Skeletal muscle tissue (tissue), 4 donors: Measurements from ENCODE around the gene RALGPS2. TPM values are rescaled to one million over a fixed set of nuclear protein-coding genes. Genes with fewer than 3 reads are reported as not detected.

Experiments used
- H3K27ac ChIP-seq: one replicate; pipeline ENCODE4 v1.7.0; 2013; ENCODE audit warnings: mild to moderate bottlenecking, low read depth, low read length, inconsistent platforms
- H3K27me3 ChIP-seq, 3 donors: one replicate each; pipeline ENCODE4 v1.7.0; 2013; ENCODE audit warnings: low read length in 3 of 3; ENCODE audit not compliant: control insufficient read depth in 3 of 3, insufficient read depth in 3 of 3
- H3K36me3 ChIP-seq, 3 donors: one replicate each; pipeline ENCODE4 v1.7.0; 2013; ENCODE audit warnings: low read length in 3 of 3; ENCODE audit not compliant: control insufficient read depth in 3 of 3, insufficient read depth in 3 of 3
- H3K4me1 ChIP-seq, 3 donors: one replicate each; pipeline ENCODE4 v1.7.0; 2013; ENCODE audit warnings: low read length in 3 of 3, mild to moderate bottlenecking in 3 of 3; ENCODE audit not compliant: control insufficient read depth in 3 of 3, insufficient read depth in 3 of 3
- H3K4me3 ChIP-seq, 3 donors: one replicate each; pipeline ENCODE4 v1.7.0; 2013; ENCODE audit warnings: low read length in 3 of 3
- H3K9ac ChIP-seq, 3 donors: one replicate each; pipeline ENCODE4 v1.7.0; 2013; ENCODE audit warnings: low read length in 3 of 3, mild to moderate bottlenecking in 3 of 3, moderate library complexity in 2 of 3, low read depth in 1 of 3
- H3K9me3 ChIP-seq, 3 donors: one replicate each; pipeline ENCODE4 v1.7.0; 2013; ENCODE audit warnings: low read length in 3 of 3; ENCODE audit not compliant: control insufficient read depth in 3 of 3
- total RNA-seq: library from RNA; depleted of rRNA; stranded (reverse); fragments of >200 nt; gene quantifications from one replicate; pipeline ENCODE4 v1.2.3, GENCODE V29; 2014
- donor health status: Osteomylitis.

The RALGPS2 gene
- total RNA-seq, 1 donor from 2014 or later, result 35.5 TPM

- H3K9me3 ChIP-seq, result no peaks in the 10 kb centered on the region
- peaks cover 0 to 25% (median 14%) of the 10 kb centered on the region in 3 donors for H3K4me1 ChIP-seq
- H3K27me3 ChIP-seq, result no peaks in the 10 kb centered on the region
- peaks cover 0 to 7% (median 3%) of the 10 kb centered on the region in 3 donors for H3K36me3 ChIP-seq
- peak overlapping the region; percentile 66 to 88 (median 73) for H3K9ac ChIP-seq
- H3K27ac ChIP-seq, result peak overlapping the region; percentile 88
- peak overlapping the region; percentile 49 to 79 (median 59) for H3K4me3 ChIP-seq
These were observed 144.2 kb downstream of the RALGPS2 start for GRCh38 chr1:178869119-178869697.

GRCh38 chr1:178870221-178870620 is 145.2 kb downstream of the RALGPS2 start:
- peak overlapping the region; percentile 66 to 88 (median 73) for H3K9ac ChIP-seq
- H3K4me1 ChIP-seq, result peaks cover 0 to 24% (median 9%) of the 10 kb centered on the region in 3 donors
- H3K4me3 ChIP-seq, result peak overlapping the region; percentile 59 to 79 (median 60)
- no peaks in the 10 kb centered on the region for H3K9me3 ChIP-seq
- H3K27ac ChIP-seq, result peak overlapping the region; percentile 88
- no peaks in the 10 kb centered on the region for H3K27me3 ChIP-seq
- peaks cover 0 to 3% (median 2%) of the 10 kb centered on the region in 3 donors for H3K36me3 ChIP-seq

GRCh38 chr1:178870944-178871343 is 145.9 kb downstream of the RALGPS2 start, which contains the start of gene ANGPTL1:
Gene ANGPTL1 (minus strand): TSS chr1:178871077. CDS start chr1:178865776, 5,301 bp downstream.
- H3K9me3 ChIP-seq, result no peaks in the 10 kb centered on the region
- no peaks in the 10 kb centered on the region for H3K36me3 ChIP-seq
- H3K27me3 ChIP-seq, result no peaks in the 10 kb centered on the region
- H3K9ac ChIP-seq, result peak within 1 kb of the TSS; percentile 66 to 88 (median 73)
- H3K4me1 ChIP-seq, result peaks cover 0 to 24% (median 5%) of the 10 kb centered on the region in 3 donors
- peak within 1 kb of the TSS; percentile 88 for H3K27ac ChIP-seq
- peak within 1 kb of the TSS; percentile 59 to 79 (median 60) for H3K4me3 ChIP-seq

DNA sequence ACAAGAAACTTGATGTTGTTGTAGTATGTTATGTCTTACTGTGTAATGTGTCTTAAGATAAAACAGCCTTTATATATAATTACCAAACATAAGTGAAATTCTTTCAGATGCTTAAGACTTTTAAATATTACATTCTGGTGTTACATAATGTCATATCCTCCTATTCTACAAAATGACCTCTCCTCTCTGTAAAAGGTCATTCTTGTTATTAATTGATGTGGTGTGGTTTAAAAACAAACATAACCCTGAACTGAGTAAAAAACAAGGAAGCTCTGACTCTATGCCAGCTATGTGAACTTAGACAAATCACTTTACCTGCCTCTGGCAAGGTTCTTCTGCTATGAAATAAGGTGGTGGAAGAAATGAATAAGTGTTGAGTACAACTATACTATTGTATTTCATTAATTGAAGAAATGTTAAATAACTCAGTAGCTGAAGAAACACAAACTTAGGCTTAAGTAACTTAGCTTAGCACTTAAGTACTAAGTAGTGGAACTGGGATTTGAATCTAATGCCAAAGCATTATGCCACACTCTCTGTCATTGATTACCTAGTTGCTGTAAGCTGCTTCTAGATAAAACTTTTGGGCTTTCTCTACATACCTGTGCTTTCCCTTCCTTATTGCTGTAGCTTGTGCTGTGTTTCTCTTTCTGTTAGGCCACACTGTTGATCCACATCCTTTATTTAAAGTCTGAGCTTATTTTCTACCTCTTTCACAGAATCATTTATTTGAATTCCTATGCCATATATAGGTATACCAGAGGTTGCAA is 146.7 kb downstream of the RALGPS2 start:
- H3K4me1 ChIP-seq, result peaks cover 0 to 21% (median 5%) of the 10 kb centered on the region in 3 donors
- peak overlapping the region; percentile 63 for H3K27ac ChIP-seq
- H3K9me3 ChIP-seq, result no peaks in the 10 kb centered on the region
- no peaks in the 10 kb centered on the region for H3K36me3 ChIP-seq
- H3K4me3 ChIP-seq, result peak overlapping the region in 2 of 3 donors; percentile 56 to 79
- H3K27me3 ChIP-seq, result no peaks in the 10 kb centered on the region
- peak overlapping the region; percentile 35 to 88 (median 73) for H3K9ac ChIP-seq

DNA sequence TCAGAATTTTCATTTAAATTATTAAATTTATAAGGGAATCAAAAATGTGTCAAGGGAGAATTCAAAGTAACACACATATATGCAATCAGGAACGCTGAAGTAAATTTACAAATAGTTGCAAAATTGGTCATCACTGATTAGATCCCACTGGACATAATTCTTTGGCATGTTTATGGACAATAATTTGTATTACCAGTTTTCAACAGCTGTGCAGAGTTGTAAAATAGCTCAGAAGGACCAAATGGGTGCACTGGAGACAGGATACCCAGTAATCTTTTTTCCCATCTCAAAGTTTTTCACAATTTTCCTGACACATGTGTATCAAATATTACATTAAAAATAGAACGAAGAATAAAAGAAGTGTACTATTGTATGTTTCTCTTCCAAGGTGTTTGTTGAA is 149.9 kb downstream of the RALGPS2 start:
- Histone ChIP-seq H3K27me3 (no peaks in the 10 kb centered on the region), H3K9me3 (no peaks in the 10 kb centered on the region), H3K4me3 (no peak overlapping the region), H3K4me1 (peaks cover 0 to 15% (median 5%) of the 10 kb centered on the region in 3 donors), H3K9ac (no peak overlapping the region), H3K36me3 (no peaks in the 10 kb centered on the region), H3K27ac (no peak overlapping the region)

DNA sequence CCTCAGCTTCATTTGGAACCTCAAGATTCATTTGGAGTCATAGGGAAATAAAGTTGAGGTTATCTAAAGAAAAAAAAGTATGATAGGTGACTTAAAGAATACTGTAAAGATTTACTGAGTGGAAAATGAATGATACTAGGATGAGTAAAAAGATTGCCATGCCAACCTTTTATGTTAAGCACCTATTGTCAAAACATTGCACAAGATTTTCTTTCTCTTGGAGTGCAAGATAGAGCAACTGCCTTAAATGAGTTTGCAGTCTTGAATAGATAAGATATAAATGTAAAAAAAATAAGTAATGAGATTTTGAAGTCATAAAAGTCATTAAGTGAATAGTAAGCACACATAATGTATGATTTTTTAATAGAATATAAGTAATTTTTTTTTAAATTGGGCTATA is 150.9 kb downstream of the RALGPS2 start:
- Histone ChIP-seq H3K4me3 (no peak overlapping the region), H3K27ac (no peak overlapping the region), H3K36me3 (no peaks in the 10 kb centered on the region), H3K4me1 (peaks cover 0 to 12% (median 5%) of the 10 kb centered on the region in 3 donors), H3K27me3 (no peaks in the 10 kb centered on the region), H3K9me3 (no peaks in the 10 kb centered on the region), H3K9ac (no peak overlapping the region)

- Histone ChIP-seq H3K9me3 (no peaks in the 10 kb centered on the region), H3K4me3 (no peak overlapping the region)
These were observed 152.9 kb downstream of the RALGPS2 start for GRCh38 chr1:178877896-178878295.

DNA sequence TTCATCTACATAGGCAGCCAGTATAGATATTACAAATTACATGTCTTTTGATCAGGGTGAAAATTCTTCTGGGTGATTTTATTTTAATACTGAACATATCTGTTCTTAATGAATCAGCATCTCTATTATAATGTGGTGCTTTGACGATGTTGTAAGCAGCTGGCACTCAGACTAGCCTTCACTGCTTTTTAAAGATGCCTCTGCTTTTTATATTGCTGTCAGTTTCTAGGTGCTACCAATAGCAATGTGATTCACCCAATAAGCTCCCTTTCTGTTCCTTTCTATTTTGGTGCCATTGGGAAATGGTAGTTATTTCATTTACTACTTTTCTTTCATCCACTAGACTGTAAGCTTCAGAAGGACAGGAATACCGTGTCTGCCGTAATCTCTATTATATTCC is 156.9 kb downstream of the RALGPS2 start:
- no peaks in the 10 kb centered on the region for H3K9me3 ChIP-seq
- H3K27ac ChIP-seq, result no peak overlapping the region

More at GRCh38 chr1:178877896-178878295, 152.9 kb downstream of the RALGPS2 start:
- Histone ChIP-seq H3K27ac (no peak overlapping the region), H3K27me3 (no peaks in the 10 kb centered on the region), H3K9ac (no peak overlapping the region), H3K36me3 (no peaks in the 10 kb centered on the region), H3K4me1 (no peaks in the 10 kb centered on the region)

GRCh38 chr1:178885869-178886268 is 160.8 kb downstream of the RALGPS2 start:
- Histone ChIP-seq H3K36me3 (no peaks in the 10 kb centered on the region), H3K4me1 (no peaks in the 10 kb centered on the region), H3K4me3 (no peak overlapping the region), H3K27ac (no peak overlapping the region), H3K27me3 (no peaks in the 10 kb centered on the region), H3K9me3 (no peaks in the 10 kb centered on the region), H3K9ac (no peak overlapping the region)

More for the DNA sequence above, 156.9 kb downstream of the RALGPS2 start:
- Histone ChIP-seq H3K27me3 (no peaks in the 10 kb centered on the region), H3K4me1 (no peaks in the 10 kb centered on the region), H3K4me3 (no peak overlapping the region), H3K9ac (no peak overlapping the region), H3K36me3 (no peaks in the 10 kb centered on the region)

DNA sequence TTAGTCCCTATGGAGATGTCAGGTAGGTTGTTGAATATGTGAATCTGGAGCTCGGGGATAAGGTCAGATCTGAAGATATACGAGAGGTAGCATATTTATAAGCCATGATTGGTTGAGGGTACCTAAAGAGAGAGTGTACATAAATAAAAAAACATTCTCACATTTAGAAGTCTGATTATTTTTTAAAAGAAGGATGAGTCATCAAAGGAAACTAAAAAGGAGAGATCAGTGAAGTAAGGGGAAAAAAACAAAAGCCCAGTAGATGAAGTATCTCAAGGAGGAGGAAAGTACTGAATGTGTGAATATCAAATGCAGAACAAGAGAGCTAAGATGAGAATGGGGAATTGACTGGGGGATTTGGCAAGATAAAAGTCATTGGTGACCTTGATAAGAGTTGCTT is 161.5 kb downstream of the RALGPS2 start:
- no peak overlapping the region for H3K27ac ChIP-seq
- H3K9me3 ChIP-seq, result no peaks in the 10 kb centered on the region
- H3K36me3 ChIP-seq, result no peaks in the 10 kb centered on the region
- H3K27me3 ChIP-seq, result no peaks in the 10 kb centered on the region
- no peak overlapping the region for H3K9ac ChIP-seq
- H3K4me3 ChIP-seq, result no peak overlapping the region
- no peaks in the 10 kb centered on the region for H3K4me1 ChIP-seq
